ENCODE data around the gene PGAP3.
A peak's percentile ranks its signal among the peaks of the same experiment; 100 is the strongest.

PGAP3 gene

DNA sequence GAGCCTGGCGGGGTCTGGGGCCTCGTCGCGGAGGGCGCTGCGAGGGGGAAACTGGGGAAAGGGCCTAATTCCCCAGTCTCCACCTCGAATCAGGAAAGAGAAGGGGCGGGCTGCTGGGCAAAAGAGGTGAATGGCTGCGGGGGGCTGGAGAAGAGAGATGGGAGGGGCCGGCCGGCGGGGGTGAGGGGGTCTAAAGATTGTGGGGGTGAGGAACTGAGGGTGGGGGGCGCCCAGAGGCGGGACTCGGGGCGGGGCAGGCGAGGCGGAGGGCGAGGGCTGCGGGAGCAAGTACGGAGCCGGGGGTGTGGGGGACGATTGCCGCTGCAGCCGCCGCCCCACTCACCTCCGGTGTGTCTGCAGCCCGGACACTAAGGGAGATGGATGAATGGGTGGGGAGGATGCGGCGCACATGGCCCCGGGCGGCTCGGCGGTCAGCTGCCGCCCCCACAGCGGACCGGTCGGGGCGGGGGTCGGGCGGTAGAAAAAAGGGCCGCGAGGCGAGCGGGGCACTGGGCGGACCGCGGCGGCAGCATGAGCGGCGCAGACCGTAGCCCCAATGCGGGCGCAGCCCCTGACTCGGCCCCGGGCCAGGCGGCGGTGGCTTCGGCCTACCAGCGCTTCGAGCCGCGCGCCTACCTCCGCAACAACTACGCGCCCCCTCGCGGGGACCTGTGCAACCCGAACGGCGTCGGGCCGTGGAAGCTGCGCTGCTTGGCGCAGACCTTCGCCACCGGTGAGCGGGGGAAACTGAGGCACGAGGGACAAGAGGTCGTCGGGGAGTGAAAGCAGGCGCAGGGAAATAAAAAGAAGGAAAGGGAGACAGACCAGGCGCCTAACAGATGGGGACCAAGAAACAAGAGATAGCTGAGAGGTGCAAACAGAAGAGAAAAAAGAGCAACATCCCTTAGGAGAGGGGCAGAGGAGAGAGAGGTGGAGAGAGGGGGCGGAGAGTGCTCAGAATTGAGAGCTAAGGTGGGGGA lies 19.6 kb downstream of the PGAP3 start, which contains the start of gene PNMT:
TSS of gene PNMT (plus strand) at position 509 of the 980 bp plus-strand sequence. CDS start at position 532, 23 bp downstream.
- TF ChIP-seq CTCF (IDR thresholded peaks at IDR 0.05), result peak; percentile 41
- DNase-seq (ENCODE audit: low spot score), result no peak
- Histone ChIP-seq H3K27ac (peak within 1 kb of the TSS; percentile 66 to 82), H3K4me3 (peak within 1 kb of the TSS; percentile 70)

GRCh38 chr17:39667262-39667944 lies 20.5 kb downstream of the PGAP3 start:
- no peak for DNase-seq (ENCODE audit: low spot score)
- H3K4me3 ChIP-seq, result peak overlapping the region; percentile 70
- no peak for TF ChIP-seq CTCF (IDR thresholded peaks at IDR 0.05)
- H3K27ac ChIP-seq, result peak overlapping the region; percentile 66 to 82

DNA sequence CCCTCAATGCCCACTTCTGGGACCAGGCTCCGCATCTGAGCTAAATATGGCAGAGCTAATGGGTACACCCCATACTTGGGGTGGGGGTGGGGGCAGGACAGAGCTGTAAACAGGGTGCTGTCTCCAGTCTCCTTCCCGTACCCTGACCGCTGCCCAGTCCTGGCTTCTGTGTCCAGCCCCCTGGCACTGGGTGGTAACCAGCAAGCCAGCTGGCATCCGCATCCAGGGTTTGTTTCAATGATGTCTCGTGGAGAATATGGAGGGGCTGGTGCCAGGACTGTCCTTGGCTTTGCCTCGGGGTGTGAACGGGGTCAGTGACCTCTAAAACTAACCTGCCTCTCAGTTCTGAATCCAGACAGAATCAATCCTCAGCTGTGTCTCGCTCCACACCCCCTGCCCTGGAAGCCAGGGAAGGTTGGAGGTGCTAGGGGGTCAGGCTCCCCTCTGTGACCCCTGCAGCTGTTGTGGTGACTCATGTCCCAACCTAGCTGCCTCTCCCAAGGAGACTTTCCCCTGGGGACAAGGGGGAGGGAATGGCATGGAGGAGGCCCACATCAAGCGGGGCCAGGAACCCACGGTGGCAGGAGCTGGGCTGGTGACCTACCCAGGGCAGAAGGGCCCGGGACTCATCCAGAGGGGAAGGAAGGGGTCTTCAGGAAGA lies 21.1 kb downstream of the PGAP3 start:
- peak; percentile 85 for DNase-seq (ENCODE audit: low spot score)
- Histone ChIP-seq H3K27ac (peak overlapping the region; percentile 66 to 82), H3K4me3 (peak overlapping the region; percentile 70)
- TF ChIP-seq CTCF (IDR thresholded peaks at IDR 0.05), result no peak

DNA sequence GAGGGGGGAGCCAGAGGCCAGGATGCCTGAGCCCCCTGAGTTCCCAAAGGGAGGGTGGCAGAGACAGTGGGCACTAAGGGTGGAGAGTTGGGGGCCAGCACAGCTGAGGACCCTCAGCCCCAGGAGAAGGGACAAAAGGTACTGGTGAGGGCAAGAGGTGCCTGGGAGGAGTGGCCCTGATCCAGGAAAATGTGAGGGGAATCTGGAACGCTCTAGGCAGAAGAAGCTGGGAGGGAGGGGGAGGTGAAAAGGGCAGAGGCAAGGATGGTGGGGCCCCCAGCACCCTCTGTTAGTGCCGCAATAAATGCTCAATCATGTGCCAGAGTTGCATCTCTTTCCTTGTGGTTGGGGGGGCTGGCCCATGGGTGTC lies 21.6 kb downstream of the PGAP3 start:
- no peak for TF ChIP-seq CTCF (IDR thresholded peaks at IDR 0.05)
- Histone ChIP-seq H3K27ac (peak overlapping the region; percentile 66 to 82), H3K4me3 (peak overlapping the region; percentile 70)
- no peak for DNase-seq (ENCODE audit: low spot score)

- no peak for TF ChIP-seq CTCF (IDR thresholded peaks at IDR 0.05)
- DNase-seq (ENCODE audit: low spot score), result no peak
- Histone ChIP-seq H3K4me3 (peak overlapping the region; percentile 70), H3K27ac (peak overlapping the region; percentile 66 to 82)
Measured at GRCh38 chr17:39665642-39666224, 22.1 kb downstream of the PGAP3 start.

Data from coronary artery (tissue), 2 donors.